GM12892 (cell line): ENCODE measurements around the gene EXOC3L1.

Experiments used
- DNase-seq: peaks from one replicate; pipeline ENCODE4 v3.0.0; 2011; ENCODE audit not compliant: insufficient read length
- FAIRE-seq: peaks from 2 replicates; lab custom pipeline; 2011; peaks lifted over from hg19 to GRCh38; lab: Jason Lieb, UNC
- POLR2A ChIP-seq: IDR thresholded peaks from 2 replicates; pipeline ENCODE4 v1.6.1; 2011; ENCODE audit warnings: low read depth, low read length, control low read depth
- POLR2AphosphoS5 ChIP-seq: IDR thresholded peaks from 2 replicates; pipeline ENCODE4 v1.6.1; 2011; ENCODE audit warnings: low read depth, low read length, control low read depth
- TAF1 ChIP-seq: IDR thresholded peaks from 2 replicates; pipeline ENCODE4 v1.6.1; 2011; ENCODE audit warnings: low read depth, mild to moderate bottlenecking, control low read depth, low read length, borderline replicate concordance

The EXOC3L1 gene

DNA sequence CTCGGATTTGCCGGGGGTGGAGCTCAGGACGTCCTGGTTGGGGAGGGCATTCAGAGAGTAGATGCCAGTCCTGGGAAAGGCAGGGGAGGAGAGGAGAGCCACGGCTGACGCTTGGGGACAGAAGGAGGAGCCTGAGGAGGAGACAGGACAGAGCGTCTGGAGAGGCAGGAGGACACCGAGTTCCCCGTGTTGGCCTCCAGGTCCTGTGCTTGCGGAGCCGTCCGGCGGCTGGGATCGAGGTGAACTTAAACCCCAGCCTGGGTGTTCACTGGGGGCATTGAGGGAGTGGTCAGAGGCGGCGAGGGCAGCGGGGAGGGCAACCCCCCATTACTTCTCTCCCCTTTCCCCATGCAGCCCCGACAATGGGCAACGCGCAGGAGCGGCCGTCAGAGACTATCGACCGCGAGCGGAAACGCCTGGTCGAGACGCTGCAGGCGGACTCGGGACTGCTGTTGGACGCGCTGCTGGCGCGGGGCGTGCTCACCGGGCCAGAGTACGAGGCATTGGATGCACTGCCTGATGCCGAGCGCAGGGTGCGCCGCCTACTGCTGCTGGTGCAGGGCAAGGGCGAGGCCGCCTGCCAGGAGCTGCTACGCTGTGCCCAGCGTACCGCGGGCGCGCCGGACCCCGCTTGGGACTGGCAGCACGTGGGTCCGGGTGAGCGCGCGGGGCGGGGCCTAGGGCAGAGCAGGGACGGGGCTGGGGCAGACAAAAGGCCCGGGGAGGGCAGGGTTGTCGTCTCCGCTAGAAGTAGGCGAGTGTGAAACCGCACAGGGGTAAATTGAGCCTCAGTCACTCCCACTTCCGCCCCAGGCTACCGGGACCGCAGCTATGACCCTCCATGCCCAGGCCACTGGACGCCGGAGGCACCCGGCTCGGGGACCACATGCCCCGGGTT is 15.9 kb downstream of the EXOC3L1 start:
- TF ChIP-seq POLR2AphosphoS5 (peak; percentile 23; the same call in 1 of the 2 replicates), POLR2A (no peak), TAF1 (no peak)
- FAIRE-seq (peak; percentile 64), DNase-seq (peak; percentile 74)

- FAIRE-seq: no peak
- no peak for DNase-seq
- no peak for TF ChIP-seq POLR2AphosphoS5
- no peak for TF ChIP-seq TAF1
- TF ChIP-seq POLR2A: no peak
Observed at GRCh38 chr16:67173323-67173722, 16.6 kb downstream of the EXOC3L1 start.

DNA sequence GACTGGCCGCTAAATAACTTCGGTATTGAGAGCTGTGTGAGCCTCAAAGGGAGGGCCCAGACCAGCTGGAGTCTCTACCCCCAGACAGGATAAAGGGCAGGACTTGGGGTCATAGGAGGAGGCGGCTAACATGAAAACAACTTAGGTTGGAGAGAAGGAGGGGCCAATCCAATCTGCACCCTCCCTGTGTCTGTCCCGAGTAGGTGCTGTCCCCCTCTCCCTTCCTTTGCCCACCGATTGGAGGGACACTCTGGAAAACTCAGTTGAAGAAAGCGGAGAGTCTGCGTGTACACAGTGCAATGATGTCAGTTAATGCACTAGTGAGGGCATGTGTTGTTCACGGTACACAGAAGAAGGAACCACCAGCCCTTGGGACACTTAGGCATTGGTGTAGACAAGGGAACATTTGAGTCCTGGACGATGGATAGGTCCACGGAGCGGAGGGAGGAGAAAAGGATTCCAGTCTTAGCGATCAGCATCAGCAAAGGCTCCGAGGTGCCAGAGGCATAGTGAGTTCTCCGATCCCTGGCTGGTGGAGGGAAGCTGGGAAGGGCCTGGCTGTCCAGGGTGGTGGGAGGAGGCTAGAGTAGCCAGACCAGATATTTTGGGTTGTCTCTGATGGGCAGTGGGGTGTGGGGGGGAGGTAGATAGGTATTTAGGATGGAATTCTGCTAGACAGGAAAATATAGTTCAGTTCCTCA is 18.8 kb downstream of the EXOC3L1 start:
- no peak for TF ChIP-seq POLR2A
- TF ChIP-seq POLR2AphosphoS5: no peak
- TF ChIP-seq TAF1: no peak
- DNase-seq: no peak
- FAIRE-seq: peak; percentile 63

DNA sequence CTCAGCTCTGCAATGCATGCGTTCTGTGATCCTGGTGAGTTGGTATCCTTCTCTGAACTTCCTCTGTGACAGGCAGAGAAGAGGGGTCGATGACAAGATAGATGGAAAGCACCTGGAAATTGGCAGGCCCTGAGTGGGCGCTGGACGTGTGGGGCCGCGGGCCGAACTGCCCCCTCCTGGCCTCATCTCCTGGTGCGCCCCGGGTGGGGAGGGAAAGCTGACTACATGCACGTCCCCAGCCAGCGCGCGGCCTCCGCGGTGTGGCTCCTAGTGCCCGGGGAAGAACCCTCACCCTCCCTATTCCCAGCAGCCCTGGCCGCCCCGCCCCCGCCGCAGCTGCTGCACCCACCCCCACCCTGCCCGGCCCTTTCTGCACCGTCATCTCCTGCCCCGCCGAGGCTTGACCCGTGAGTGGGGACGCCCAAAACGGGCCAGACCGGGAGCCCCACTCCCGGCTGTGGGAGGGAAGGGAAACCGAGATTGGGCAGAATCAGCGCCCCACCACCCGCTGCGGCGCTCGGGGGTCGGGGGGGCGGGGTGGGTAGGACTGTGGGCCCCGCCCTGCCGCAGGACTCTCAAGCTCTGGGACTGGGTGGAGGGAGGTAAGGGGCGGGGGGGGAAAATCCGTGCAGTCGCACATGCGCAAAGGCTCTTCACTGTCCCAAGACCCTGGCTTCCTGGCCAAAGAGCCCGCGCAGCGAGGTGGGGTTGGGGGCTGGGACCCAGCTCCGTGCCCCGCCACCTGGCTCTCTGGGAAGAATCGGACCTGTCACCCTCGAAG is 19.6 kb downstream of the EXOC3L1 start, which contains the start of gene NOL3:
NOL3 (plus strand) TSS at position 371 of the 781 bp plus-strand sequence.
- TF ChIP-seq POLR2A (peak; percentile 30; the same call in 1 of the 2 replicates), POLR2AphosphoS5 (no peak)
- DNase-seq: peak; percentile 74
- FAIRE-seq: peak; percentile 56

- DNase-seq: no peak
- TF ChIP-seq TAF1: no peak
- TF ChIP-seq POLR2AphosphoS5: no peak
- TF ChIP-seq POLR2A: no peak
- no peak for FAIRE-seq
Observed at GRCh38 chr16:67169642-67170167, 20.2 kb downstream of the EXOC3L1 start.

DNA sequence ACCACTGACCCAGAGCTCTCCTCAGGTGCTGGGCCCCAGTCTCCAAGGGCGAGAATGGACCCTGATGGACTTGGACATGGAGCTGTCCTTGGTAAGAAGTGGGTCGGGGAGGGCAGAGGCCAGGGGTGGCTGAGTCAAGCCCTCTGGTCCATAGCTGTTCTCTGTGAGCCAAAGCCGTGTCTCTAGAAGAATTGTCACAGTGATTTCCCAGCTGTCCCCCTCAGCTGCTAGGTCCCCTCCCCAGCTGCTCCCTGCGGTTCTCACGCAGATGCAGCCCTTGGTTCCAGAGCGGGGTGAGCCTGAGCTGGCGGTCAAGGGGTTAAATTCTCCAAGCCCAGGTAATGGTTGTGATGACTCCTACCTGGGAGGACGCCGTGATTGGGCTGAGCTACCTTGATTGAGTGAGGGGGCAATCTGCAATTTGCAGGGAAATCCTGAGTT is 20.9 kb downstream of the EXOC3L1 start:
- TF ChIP-seq POLR2A (no peak), POLR2AphosphoS5 (no peak)
- DNase-seq: no peak
- no peak for FAIRE-seq

GRCh38 chr16:67167588-67167987 is 22.3 kb downstream of the EXOC3L1 start:
- TF ChIP-seq TAF1 (no peak), POLR2AphosphoS5 (no peak), POLR2A (no peak)
- DNase-seq: no peak
- FAIRE-seq: no peak

DNA sequence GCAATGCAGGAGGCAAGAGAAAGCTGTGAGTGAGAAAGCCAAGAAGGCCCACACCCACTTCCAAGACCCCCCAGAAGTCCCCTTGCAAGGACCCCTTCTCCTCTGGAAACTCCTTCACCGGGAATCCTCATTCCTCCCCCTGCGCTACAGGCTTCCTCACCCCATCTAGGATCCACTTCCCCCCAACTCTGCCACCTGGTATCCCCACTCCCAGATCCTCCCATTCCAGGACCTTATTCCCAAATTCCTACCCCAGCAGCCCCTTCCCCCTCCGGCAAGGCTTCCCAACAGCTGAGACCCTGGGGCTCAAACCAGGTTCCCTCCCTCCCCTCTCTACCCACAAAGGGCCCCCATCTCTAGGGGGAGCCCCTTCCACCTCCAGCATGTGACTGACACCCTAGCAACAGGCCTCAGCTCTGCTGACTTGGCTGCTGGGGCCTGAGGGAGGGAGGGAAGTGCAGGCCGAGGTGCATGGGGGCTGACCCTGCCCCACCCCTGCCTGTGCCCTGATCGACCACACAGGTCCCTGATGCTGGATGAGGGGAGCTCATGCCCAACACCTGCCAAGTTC is 23.3 kb downstream of the EXOC3L1 start:
- peak; percentile 56 for FAIRE-seq
- DNase-seq: no peak
- TF ChIP-seq TAF1: no peak
- TF ChIP-seq POLR2A: no peak
- no peak for TF ChIP-seq POLR2AphosphoS5

- FAIRE-seq: no peak
- TF ChIP-seq POLR2AphosphoS5: no peak
- TF ChIP-seq POLR2A: no peak
- no peak for TF ChIP-seq TAF1
- no peak for DNase-seq
Observed at GRCh38 chr16:67166110-67166547, 23.8 kb downstream of the EXOC3L1 start.

GRCh38 chr16:67165121-67166078 is 24.5 kb downstream of the EXOC3L1 start:
- TF ChIP-seq TAF1: no peak
- TF ChIP-seq POLR2AphosphoS5: no peak
- TF ChIP-seq POLR2A: no peak
- DNase-seq (no peak), FAIRE-seq (peak; percentile 75)
